Lower lobe of right lung (tissue), 2 donors: Measurements from ENCODE around the gene DOCK1. TPM values are rescaled to one million over a fixed set of nuclear protein-coding genes. Genes with fewer than 3 reads are reported as not detected.
"Not testable (repeated sequence)": the region's sequence is repeated elsewhere in the genome, so short reads cannot be mapped to it uniquely, and the experiment has no call there.

ENCODE experiments used
- ATAC-seq, 2 donors: fragments of 200-7000 bp; cut with Tn5 transposase; one replicate each; pipeline ENCODE4 v1.9.1; 2020 to 2022; ENCODE audit warnings: mild to moderate bottlenecking in 2 of 2, moderate library complexity in 2 of 2
- DNase-seq: peaks from one replicate; pipeline ENCODE4 v3.0.0-alpha.2; 2020
- H3K27ac ChIP-seq: fragments of 200-600 bp; one replicate; pipeline ENCODE4 v1.8.0; 2022
- H3K27me3 ChIP-seq: fragments of 200-600 bp; one replicate; pipeline ENCODE4 v1.8.0; 2022; ENCODE audit warnings: low read depth
- H3K36me3 ChIP-seq: fragments of 200-600 bp; one replicate; pipeline ENCODE4 v1.8.0; 2022; ENCODE audit warnings: mild to moderate bottlenecking
- H3K4me1 ChIP-seq: fragments of 200-600 bp; one replicate; pipeline ENCODE4 v1.8.0; 2022
- H3K4me3 ChIP-seq: fragments of 200-600 bp; one replicate; pipeline ENCODE4 v1.8.0; 2022; ENCODE audit warnings: mild to moderate bottlenecking
- H3K9me3 ChIP-seq: fragments of 200-600 bp; one replicate; pipeline ENCODE4 v1.8.0; 2022
- CTCF ChIP-seq: fragments of 200-600 bp; IDR thresholded peaks from one replicate; pipeline ENCODE4 v1.8.0; 2022; ENCODE audit warnings: antibody characterized with exemption, mild to moderate bottlenecking
- intact Hi-C: fragments of 100-400 bp; cut with DNase I; formaldehyde crosslinking; loops from one replicate; pipeline ENCODE4 v1.11.0; 2022
- total RNA-seq: library from RNA; stranded (reverse); fragmentation: NEBNext Ultra II Directional; extraction: Animal tissue kit (Norgen Biotek cat#: 25700); gene quantifications from one replicate; pipeline ENCODE4 v1.2.1, GENCODE V29; 2021
- donor health status: DM: no; HTN: yes; CAD: no; lungs with severe emphysema.

Gene DOCK1
- total RNA-seq, 1 donor from 2014 or later = 44.8 TPM

GRCh38 chr10:127308031-127308430, 402.8 kb downstream of the DOCK1 start:
- Histone ChIP-seq H3K36me3 (no peaks in the 10 kb centered on the region), H3K27me3 (no peaks in the 10 kb centered on the region), H3K9me3 (no peaks in the 10 kb centered on the region), H3K27ac (no peak overlapping the region), H3K4me1 (no peaks in the 10 kb centered on the region), H3K4me3 (no peak overlapping the region)
- intact Hi-C loops = no loop called here
- DNase-seq = no peak
- no peak for TF ChIP-seq CTCF
- ATAC-seq = no peak

GRCh38 chr10:127309619-127310018, 404.4 kb downstream of the DOCK1 start:
- H3K9me3 ChIP-seq, H3K27ac ChIP-seq, H3K4me3 ChIP-seq, H3K4me1 ChIP-seq, H3K27me3 ChIP-seq, ATAC-seq, DNase-seq, intact Hi-C loops, H3K36me3 ChIP-seq: not testable (repeated sequence)

DNA sequence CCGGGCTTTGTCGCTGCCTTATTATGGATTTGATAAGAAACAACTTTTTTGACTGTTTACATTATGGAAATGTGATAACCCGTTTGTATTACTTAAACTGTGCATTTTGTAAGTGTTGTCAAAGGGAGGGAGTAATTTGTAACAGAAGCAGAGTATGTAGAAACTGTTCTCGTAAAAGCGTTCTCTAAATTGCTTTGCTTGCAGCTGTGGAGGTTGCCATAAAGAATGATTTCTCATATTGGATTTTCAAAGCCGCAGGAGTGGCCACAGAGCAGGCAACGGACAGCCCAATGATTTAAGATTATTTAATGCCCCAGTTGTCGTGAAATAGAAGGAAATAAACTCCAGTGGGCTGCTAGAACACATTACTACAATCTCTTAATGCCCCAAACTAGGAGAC, 405.2 kb downstream of the DOCK1 start:
- Histone ChIP-seq H3K4me3 (no peak overlapping the region), H3K9me3 (no peaks in the 10 kb centered on the region), H3K4me1 (peaks cover 10% of the 10 kb centered on the region), H3K27ac (no peak overlapping the region), H3K36me3 (no peaks in the 10 kb centered on the region), H3K27me3 (no peaks in the 10 kb centered on the region)
- DNase-seq (no peak), ATAC-seq (no peak)
- intact Hi-C loops = no loop called here
- no peak for TF ChIP-seq CTCF

DNA sequence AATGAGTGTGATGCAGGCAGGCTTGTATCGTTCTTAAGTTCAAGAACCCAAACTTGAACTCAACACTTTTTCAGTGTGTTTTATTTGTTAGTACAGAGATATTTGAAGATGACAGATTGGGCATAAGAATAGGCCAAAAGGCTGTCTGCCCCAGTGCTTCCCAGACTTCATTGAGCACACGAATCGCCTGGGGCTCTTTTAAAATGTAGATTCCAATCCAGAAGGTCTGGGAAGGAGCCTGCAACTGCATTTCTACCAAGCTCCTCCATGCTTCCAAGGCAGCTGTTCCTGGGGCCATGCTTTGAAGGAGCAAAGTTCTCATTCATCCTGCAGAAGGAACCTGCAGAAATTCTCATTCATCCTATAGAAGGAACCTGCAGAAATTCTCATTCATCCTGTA, 405.7 kb downstream of the DOCK1 start:
- Histone ChIP-seq H3K9me3 (no peaks in the 10 kb centered on the region), H3K27me3 (no peaks in the 10 kb centered on the region), H3K27ac (no peak overlapping the region), H3K4me3 (no peak overlapping the region), H3K4me1 (peaks cover 10% of the 10 kb centered on the region), H3K36me3 (no peaks in the 10 kb centered on the region)
- intact Hi-C loops = no loop called here
- TF ChIP-seq CTCF = no peak
- no peak for ATAC-seq
- DNase-seq = no peak

GRCh38 chr10:127313996-127314700, 408.9 kb downstream of the DOCK1 start:
- Histone ChIP-seq H3K27me3 (no peaks in the 10 kb centered on the region), H3K4me3 (no peak overlapping the region)

More at GRCh38 chr10:127313996-127314700, 408.9 kb downstream of the DOCK1 start:
- DNase-seq (no peak), ATAC-seq (no peak)
- no peaks in the 10 kb centered on the region for H3K36me3 ChIP-seq
- no peak overlapping the region for H3K27ac ChIP-seq
- TF ChIP-seq CTCF = no peak
- no peaks in the 10 kb centered on the region for H3K9me3 ChIP-seq
- intact Hi-C loops = no loop called here
- peaks cover 10% of the 10 kb centered on the region for H3K4me1 ChIP-seq
